SK-N-SH (cell line): Measurements from ENCODE around the gene FBXL7.

Source experiments
- GATA2 ChIP-seq: sonication (generic); formaldehyde crosslinking; IDR thresholded peaks from 2 replicates; pipeline ENCODE4 v1.5.0; 2020; ENCODE audit warnings: mild to moderate bottlenecking, missing genetic modification reagents
- USF2 ChIP-seq: fragments of 150-350 bp; IDR thresholded peaks from 2 replicates; pipeline ENCODE4 v1.6.1; 2017; ENCODE audit warnings: antibody characterized with exemption, low read length, low read depth, borderline replicate concordance

GRCh38 chr5:15707631-15708030 is 207.7 kb downstream of the FBXL7 start:
- TF ChIP-seq GATA2 (CRISPR knock-in tag) (no peak), USF2 (no peak)
